ENCODE data around the gene GPR85.

- TF ChIP-seq CTCF (conservative IDR thresholded peaks at IDR 0.05 in 1 of 2, IDR thresholded peaks at IDR 0.05 in 1 of 2; ENCODE audit: low read depth in 1 of 2, low read length in 2 of 2) (no peak), EZH2 (IDR thresholded peaks at IDR 0.05; ENCODE audit: low read length, missing control alignments) (no peak)
Measured at GRCh38 chr7:113120647-113121046, 34.0 kb upstream of the GPR85 start.
